Neural cell (in vitro differentiated cells): ENCODE measurements around the gene TMCC1. TPM values are rescaled to one million over a fixed set of nuclear protein-coding genes. Genes with fewer than 3 reads are reported as not detected.

Source experiments
- H2AFZ ChIP-seq: fragments of 200-600, 300-800 bp; sonication (generic), shearing (Covaris generic); 2 replicates; pipeline ENCODE4 v1.6.0; 2014; ENCODE audit warnings: low read depth, mild to moderate bottlenecking, antibody characterized with exemption, low read length, moderate library complexity
- H3F3A ChIP-seq: fragments of 200-600 bp; shearing (Covaris generic); 2 replicates; pipeline ENCODE4 v1.6.1; 2016; ENCODE audit warnings: mild to moderate bottlenecking, moderate library complexity, mixed read lengths, antibody characterized with exemption, low read length; ENCODE audit not compliant: insufficient read depth, poor library complexity, severe bottlenecking
- H3K27ac ChIP-seq: fragments of 200-600, 300-800 bp; sonication (generic), shearing (Covaris generic); 2 replicates; pipeline ENCODE4 v1.5.1; 2014; ENCODE audit warnings: mild to moderate bottlenecking, low read length, moderate library complexity
- H3K27me3 ChIP-seq: fragments of 300-800, 200-600 bp; sonication (generic), shearing (Covaris generic); 2 replicates; pipeline ENCODE4 v1.6.0; 2014; ENCODE audit warnings: mild to moderate bottlenecking, low read depth, low read length, moderate library complexity; ENCODE audit not compliant: insufficient read depth
- H3K36me3 ChIP-seq: fragments of 300-800, 200-600 bp; sonication (generic), shearing (Covaris generic); 2 replicates; pipeline ENCODE4 v1.5.1; 2014; ENCODE audit warnings: mild to moderate bottlenecking, antibody characterized with exemption, low read length, moderate library complexity; ENCODE audit not compliant: insufficient read depth
- H3K4me2 ChIP-seq: fragments of 300-800, 200-600 bp; sonication (generic), shearing (Covaris generic); 2 replicates; pipeline ENCODE4 v1.6.0; 2014; ENCODE audit warnings: mild to moderate bottlenecking, low read length
- H3K4me3 ChIP-seq: fragments of 300-800, 200-600 bp; sonication (generic), shearing (Covaris generic); 2 replicates; pipeline ENCODE4 v1.5.1; 2014; ENCODE audit warnings: mild to moderate bottlenecking, low read length, moderate library complexity
- H3K79me2 ChIP-seq: fragments of 200-600 bp; shearing (Covaris generic); replicated peaks from 2 replicates; pipeline ENCODE4 v1.6.0; 2014; ENCODE audit warnings: mild to moderate bottlenecking, low read length, moderate library complexity; ENCODE audit not compliant: insufficient read depth
- H3K9ac ChIP-seq: fragments of 300-800, 200-600 bp; sonication (generic), shearing (Covaris generic); 2 replicates; pipeline ENCODE4 v1.6.1; 2016; ENCODE audit warnings: mild to moderate bottlenecking, low read length, mixed read lengths
- H3K9me2 ChIP-seq: fragments of 200-600 bp; shearing (Covaris generic); 2 replicates; pipeline ENCODE4 v1.6.1; 2016; ENCODE audit warnings: mild to moderate bottlenecking, low read length, mixed read lengths; ENCODE audit not compliant: insufficient read depth
- H3K9me3 ChIP-seq: fragments of 200-600, 300-800 bp; sonication (generic), shearing (Covaris generic); 2 replicates; pipeline ENCODE4 v1.6.1; 2016; ENCODE audit warnings: mild to moderate bottlenecking, mixed run types, low read length, moderate library complexity, mixed read lengths
- H4K20me1 ChIP-seq: fragments of 200-600 bp; shearing (Covaris generic); 2 replicates; pipeline ENCODE4 v1.6.1; 2016; ENCODE audit warnings: mild to moderate bottlenecking, mixed run types; ENCODE audit not compliant: insufficient read depth
- EP300 ChIP-seq: fragments of 450-650 bp; conservative IDR thresholded peaks from 2 replicates; pipeline ENCODE4 v1.6.1; 2014; ENCODE audit warnings: antibody characterized with exemption, mild to moderate bottlenecking, moderate library complexity; ENCODE audit not compliant: poor library complexity, severe bottlenecking
- EZH2 ChIP-seq: fragments of 200-600, 300-800 bp; shearing (Covaris generic), sonication (generic); IDR thresholded peaks from 2 replicates; pipeline ENCODE4 v1.6.1; 2014; ENCODE audit warnings: antibody characterized with exemption, low read length, borderline replicate concordance, mild to moderate bottlenecking; ENCODE audit not compliant: insufficient read depth, poor library complexity, severe bottlenecking
- MXI1 ChIP-seq: fragments of 450-650 bp; conservative IDR thresholded peaks from 2 replicates; pipeline ENCODE4 v1.6.1; 2014; ENCODE audit warnings: antibody characterized with exemption, mild to moderate bottlenecking; ENCODE audit not compliant: poor library complexity, severe bottlenecking
- POLR2AphosphoS5 ChIP-seq: IDR thresholded peaks from 2 replicates; pipeline ENCODE4 v1.6.1; 2012
- RAD21 ChIP-seq: fragments of 450-650 bp; conservative IDR thresholded peaks from 2 replicates; pipeline ENCODE4 v1.6.1; 2014; ENCODE audit warnings: antibody characterized with exemption, mild to moderate bottlenecking, moderate library complexity
- SMC3 ChIP-seq: fragments of 450-650 bp; conservative IDR thresholded peaks from 2 replicates; pipeline ENCODE4 v1.6.1; 2014; ENCODE audit warnings: antibody characterized with exemption, mild to moderate bottlenecking, moderate library complexity; ENCODE audit not compliant: poor library complexity
- TAF1 ChIP-seq: IDR thresholded peaks from 2 replicates; pipeline ENCODE4 v1.6.1; 2012; ENCODE audit warnings: low read depth
- polyA plus RNA-seq: library from polyadenylated mRNA; depleted of rRNA; stranded (reverse); fragments of >200 nt; gene quantifications from 2 replicates; pipeline ENCODE4 v1.2.3, GENCODE V29; 2014
- TF ChIP-seq, protein P1 (sequence below): fragments of 450-650 bp; IDR thresholded peaks from 2 replicates; pipeline ENCODE4 v1.5.1; 2014; ENCODE audit warnings: antibody characterized with exemption, mild to moderate bottlenecking, moderate library complexity; ENCODE audit not compliant: poor library complexity, severe bottlenecking
- TF ChIP-seq, protein P2 (sequence below): IDR thresholded peaks from 2 replicates; pipeline ENCODE4 v1.6.1; 2012; ENCODE audit warnings: borderline replicate concordance

TMCC1 gene
- polyA plus RNA-seq, 1 donor from 2014 or later: 25.0 TPM

DNA sequence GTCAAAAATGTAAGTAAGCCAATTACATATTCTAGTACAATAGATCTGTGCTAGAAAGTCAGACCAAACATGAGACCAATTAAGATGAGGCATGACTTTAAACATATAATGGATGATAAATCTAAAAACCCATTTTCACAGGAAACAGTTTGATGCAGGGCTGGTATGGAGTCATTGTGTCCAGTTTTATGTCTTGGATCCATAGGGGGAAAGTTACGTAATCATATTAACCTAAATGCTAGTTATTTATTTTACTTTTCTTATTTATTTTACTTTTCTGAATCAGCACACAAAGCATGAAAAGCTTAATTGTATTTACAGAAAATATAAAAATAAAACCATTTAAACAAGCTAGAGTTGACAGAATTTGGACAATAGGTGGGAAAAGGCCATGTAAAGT is 26.3 kb upstream of the TMCC1 start:
- H3K9me2 ChIP-seq: no peaks in the 10 kb centered on the region
- no peak overlapping the region for H2AFZ ChIP-seq
- no peak overlapping the region for H3K4me2 ChIP-seq
- H4K20me1 ChIP-seq: no peaks in the 10 kb centered on the region
- no peaks in the 10 kb centered on the region for H3F3A ChIP-seq
- no peak overlapping the region for H3K4me3 ChIP-seq
- H3K79me2 ChIP-seq: no peaks in the 10 kb centered on the region
- no peaks in the 10 kb centered on the region for H3K9me3 ChIP-seq
- TF ChIP-seq POLR2AphosphoS5: no peak
- no peak for TF ChIP-seq RAD21
- no peak for TF ChIP-seq EZH2
- TF ChIP-seq EP300: no peak
- TF ChIP-seq, protein P1, sequence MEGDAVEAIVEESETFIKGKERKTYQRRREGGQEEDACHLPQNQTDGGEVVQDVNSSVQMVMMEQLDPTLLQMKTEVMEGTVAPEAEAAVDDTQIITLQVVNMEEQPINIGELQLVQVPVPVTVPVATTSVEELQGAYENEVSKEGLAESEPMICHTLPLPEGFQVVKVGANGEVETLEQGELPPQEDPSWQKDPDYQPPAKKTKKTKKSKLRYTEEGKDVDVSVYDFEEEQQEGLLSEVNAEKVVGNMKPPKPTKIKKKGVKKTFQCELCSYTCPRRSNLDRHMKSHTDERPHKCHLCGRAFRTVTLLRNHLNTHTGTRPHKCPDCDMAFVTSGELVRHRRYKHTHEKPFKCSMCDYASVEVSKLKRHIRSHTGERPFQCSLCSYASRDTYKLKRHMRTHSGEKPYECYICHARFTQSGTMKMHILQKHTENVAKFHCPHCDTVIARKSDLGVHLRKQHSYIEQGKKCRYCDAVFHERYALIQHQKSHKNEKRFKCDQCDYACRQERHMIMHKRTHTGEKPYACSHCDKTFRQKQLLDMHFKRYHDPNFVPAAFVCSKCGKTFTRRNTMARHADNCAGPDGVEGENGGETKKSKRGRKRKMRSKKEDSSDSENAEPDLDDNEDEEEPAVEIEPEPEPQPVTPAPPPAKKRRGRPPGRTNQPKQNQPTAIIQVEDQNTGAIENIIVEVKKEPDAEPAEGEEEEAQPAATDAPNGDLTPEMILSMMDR: no peak
- no peak for TF ChIP-seq SMC3
- TF ChIP-seq TAF1: no peak
- TF ChIP-seq MXI1: no peak
- TF ChIP-seq, protein P2, sequence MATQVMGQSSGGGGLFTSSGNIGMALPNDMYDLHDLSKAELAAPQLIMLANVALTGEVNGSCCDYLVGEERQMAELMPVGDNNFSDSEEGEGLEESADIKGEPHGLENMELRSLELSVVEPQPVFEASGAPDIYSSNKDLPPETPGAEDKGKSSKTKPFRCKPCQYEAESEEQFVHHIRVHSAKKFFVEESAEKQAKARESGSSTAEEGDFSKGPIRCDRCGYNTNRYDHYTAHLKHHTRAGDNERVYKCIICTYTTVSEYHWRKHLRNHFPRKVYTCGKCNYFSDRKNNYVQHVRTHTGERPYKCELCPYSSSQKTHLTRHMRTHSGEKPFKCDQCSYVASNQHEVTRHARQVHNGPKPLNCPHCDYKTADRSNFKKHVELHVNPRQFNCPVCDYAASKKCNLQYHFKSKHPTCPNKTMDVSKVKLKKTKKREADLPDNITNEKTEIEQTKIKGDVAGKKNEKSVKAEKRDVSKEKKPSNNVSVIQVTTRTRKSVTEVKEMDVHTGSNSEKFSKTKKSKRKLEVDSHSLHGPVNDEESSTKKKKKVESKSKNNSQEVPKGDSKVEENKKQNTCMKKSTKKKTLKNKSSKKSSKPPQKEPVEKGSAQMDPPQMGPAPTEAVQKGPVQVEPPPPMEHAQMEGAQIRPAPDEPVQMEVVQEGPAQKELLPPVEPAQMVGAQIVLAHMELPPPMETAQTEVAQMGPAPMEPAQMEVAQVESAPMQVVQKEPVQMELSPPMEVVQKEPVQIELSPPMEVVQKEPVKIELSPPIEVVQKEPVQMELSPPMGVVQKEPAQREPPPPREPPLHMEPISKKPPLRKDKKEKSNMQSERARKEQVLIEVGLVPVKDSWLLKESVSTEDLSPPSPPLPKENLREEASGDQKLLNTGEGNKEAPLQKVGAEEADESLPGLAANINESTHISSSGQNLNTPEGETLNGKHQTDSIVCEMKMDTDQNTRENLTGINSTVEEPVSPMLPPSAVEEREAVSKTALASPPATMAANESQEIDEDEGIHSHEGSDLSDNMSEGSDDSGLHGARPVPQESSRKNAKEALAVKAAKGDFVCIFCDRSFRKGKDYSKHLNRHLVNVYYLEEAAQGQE: no peak
- no peak overlapping the region for H3K9ac ChIP-seq
- H3K27ac ChIP-seq: no peak overlapping the region
- H3K27me3 ChIP-seq: no peaks in the 10 kb centered on the region
- H3K36me3 ChIP-seq: no peaks in the 10 kb centered on the region

DNA sequence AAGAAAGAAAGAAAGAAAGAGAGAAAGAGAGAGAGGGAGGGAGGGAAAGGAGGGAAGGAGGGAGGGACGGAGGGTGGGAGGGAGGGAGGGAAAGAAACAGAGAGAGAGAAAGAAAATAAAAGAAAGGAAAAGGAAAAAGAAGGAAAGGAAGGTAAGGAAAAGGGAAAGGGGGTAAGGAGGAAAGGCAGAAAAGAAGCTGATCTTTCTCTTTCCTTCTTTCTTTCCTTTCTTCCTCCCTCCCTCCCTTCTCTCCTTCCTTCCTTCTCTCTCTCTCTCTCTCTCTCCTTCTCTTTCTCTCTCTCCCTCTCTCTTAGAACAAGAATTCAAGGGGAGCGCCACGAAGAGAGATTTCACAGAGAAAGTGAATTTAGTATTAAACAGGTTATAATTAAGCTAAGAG is 25.8 kb upstream of the TMCC1 start:
- no peaks in the 10 kb centered on the region for H3K9me2 ChIP-seq
- H3K36me3 ChIP-seq: no peaks in the 10 kb centered on the region
- H3K4me2 ChIP-seq: no peak overlapping the region
- H3K27ac ChIP-seq: no peak overlapping the region
- H3K79me2 ChIP-seq: no peaks in the 10 kb centered on the region
- no peaks in the 10 kb centered on the region for H4K20me1 ChIP-seq
- no peak overlapping the region for H3K4me3 ChIP-seq
- H3K9ac ChIP-seq: no peak overlapping the region
- no peak overlapping the region for H2AFZ ChIP-seq
- no peaks in the 10 kb centered on the region for H3F3A ChIP-seq
- H3K9me3 ChIP-seq: no peaks in the 10 kb centered on the region
- TF ChIP-seq, protein P2: no peak
- no peak for TF ChIP-seq MXI1
- TF ChIP-seq POLR2AphosphoS5: no peak
- TF ChIP-seq EP300: no peak
- TF ChIP-seq TAF1: no peak
- TF ChIP-seq, protein P1: no peak
- no peaks in the 10 kb centered on the region for H3K27me3 ChIP-seq
